Measurements from ENCODE around the gene MNAT1. TPM values are rescaled to one million over a fixed set of nuclear protein-coding genes. Genes with fewer than 3 reads are reported as not detected.
A peak's percentile ranks its signal among the peaks of the same experiment; 100 is the strongest.

Gene MNAT1
- total RNA-seq, 1 donor from 2014 or later, result 39.1 TPM

- no peak for DNase-seq (ENCODE audit: low read depth, low spot score)
- Mint-ChIP-seq H3K27me3 (ENCODE audit: low read depth) (no peaks in the 10 kb centered on the region), H3K4me3 (no peak overlapping the region)
Observed at GRCh38 chr14:60935319-60935718, 200.8 kb downstream of the MNAT1 start.

DNA sequence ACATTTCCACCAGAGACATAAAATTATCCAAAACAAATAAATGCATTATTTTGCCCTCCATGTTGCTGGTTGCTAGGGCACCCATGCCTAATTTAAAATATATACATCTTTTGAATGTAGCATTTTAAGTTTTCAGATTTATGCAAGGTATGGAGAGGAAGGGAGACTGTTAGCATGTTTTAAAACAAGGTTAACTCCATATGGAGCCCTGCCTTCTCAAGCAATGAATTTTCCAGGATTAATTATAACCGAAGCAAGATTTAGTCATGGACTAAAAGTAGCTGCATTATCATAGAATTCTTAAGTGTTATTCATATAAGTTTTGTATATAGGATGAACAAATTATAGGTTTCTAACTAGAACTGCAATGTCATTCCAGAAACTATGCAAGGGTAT lies 209.1 kb downstream of the MNAT1 start:
- DNase-seq (ENCODE audit: low read depth, low spot score), result no peak
- no peak for TF ChIP-seq CTCF (conservative IDR thresholded peaks at IDR 0.05)
- H3K27ac Mint-ChIP-seq (ENCODE audit: unreplicated experiment), result no peak overlapping the region
- no peaks in the 10 kb centered on the region for H3K27me3 Mint-ChIP-seq (ENCODE audit: low read depth)
- peaks cover 6% of the 10 kb centered on the region for H3K36me3 Mint-ChIP-seq (ENCODE audit: low read depth)
- H3K9me3 Mint-ChIP-seq, result no peaks in the 10 kb centered on the region
- H3K4me1 Mint-ChIP-seq, result peaks cover 11% of the 10 kb centered on the region
- no peak overlapping the region for H3K4me3 Mint-ChIP-seq

More at GRCh38 chr14:60935319-60935718, 200.8 kb downstream of the MNAT1 start:
- no peaks in the 10 kb centered on the region for H3K9me3 Mint-ChIP-seq
- no peak overlapping the region for H3K27ac Mint-ChIP-seq (ENCODE audit: unreplicated experiment)
- no peak for TF ChIP-seq CTCF (conservative IDR thresholded peaks at IDR 0.05)
- peaks cover 12% of the 10 kb centered on the region for H3K4me1 Mint-ChIP-seq
- peaks cover 8% of the 10 kb centered on the region for H3K36me3 Mint-ChIP-seq (ENCODE audit: low read depth)

DNA sequence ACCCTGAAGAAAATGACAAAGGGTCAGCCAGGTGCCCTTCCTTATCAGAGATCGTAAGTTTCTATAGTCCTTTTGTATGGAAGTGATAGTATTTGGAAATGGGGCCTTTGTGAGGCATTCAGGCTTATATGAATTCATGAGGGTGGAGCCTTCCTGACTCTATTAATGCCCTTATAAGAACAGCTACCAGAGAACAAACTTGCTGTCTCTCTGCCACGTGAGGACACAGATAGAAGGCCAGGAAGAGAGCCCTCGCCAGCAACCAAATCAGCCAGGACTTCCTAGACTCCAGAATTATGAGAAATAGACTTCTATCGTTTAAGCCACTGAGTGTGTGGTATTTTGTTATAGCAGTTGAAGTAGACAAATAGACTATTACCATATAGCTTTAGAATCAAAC lies 209.6 kb downstream of the MNAT1 start:
- no peaks in the 10 kb centered on the region for H3K27me3 Mint-ChIP-seq (ENCODE audit: low read depth)
- no peak for DNase-seq (ENCODE audit: low read depth, low spot score)
- peaks cover 11% of the 10 kb centered on the region for H3K4me1 Mint-ChIP-seq
- H3K4me3 Mint-ChIP-seq, result peak overlapping the region; percentile 16
- H3K9me3 Mint-ChIP-seq, result no peaks in the 10 kb centered on the region
- H3K36me3 Mint-ChIP-seq (ENCODE audit: low read depth), result peaks cover 2% of the 10 kb centered on the region
- no peak for TF ChIP-seq CTCF (conservative IDR thresholded peaks at IDR 0.05)
- no peak overlapping the region for H3K27ac Mint-ChIP-seq (ENCODE audit: unreplicated experiment)

- Mint-ChIP-seq H3K27me3 (ENCODE audit: low read depth) (no peaks in the 10 kb centered on the region), H3K36me3 (ENCODE audit: low read depth) (peaks cover 2% of the 10 kb centered on the region), H3K27ac (ENCODE audit: unreplicated experiment) (no peak overlapping the region), H3K4me3 (no peak overlapping the region), H3K4me1 (peaks cover 11% of the 10 kb centered on the region), H3K9me3 (no peaks in the 10 kb centered on the region)
- TF ChIP-seq CTCF (conservative IDR thresholded peaks at IDR 0.05), result no peak
- no peak for DNase-seq (ENCODE audit: low read depth, low spot score)
Observed at GRCh38 chr14:60945984-60946383, 211.4 kb downstream of the MNAT1 start.

DNA sequence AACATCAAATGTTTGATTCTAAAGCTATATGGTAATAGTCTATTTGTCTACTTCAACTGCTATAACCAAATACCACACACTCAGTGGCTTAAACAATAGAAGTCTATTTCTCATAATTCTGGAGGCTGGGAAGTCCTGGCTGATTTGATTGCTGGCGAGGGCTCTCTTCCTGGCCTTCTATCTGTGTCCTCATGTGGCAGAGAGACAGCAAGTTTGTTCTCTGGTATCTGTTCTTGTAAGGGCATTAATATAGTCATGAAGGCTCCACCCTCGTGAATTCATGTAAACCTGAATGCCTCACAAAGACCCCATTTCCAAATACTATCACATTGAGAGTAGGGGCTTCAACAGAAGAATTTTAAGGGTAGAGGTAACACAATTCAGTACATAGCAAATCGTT lies 212.2 kb downstream of the MNAT1 start:
- H3K27ac Mint-ChIP-seq (ENCODE audit: unreplicated experiment), result no peak overlapping the region
- DNase-seq (ENCODE audit: low read depth, low spot score), result no peak
- no peaks in the 10 kb centered on the region for H3K9me3 Mint-ChIP-seq

More for the DNA sequence above, 212.2 kb downstream of the MNAT1 start:
- H3K27me3 Mint-ChIP-seq (ENCODE audit: low read depth), result no peaks in the 10 kb centered on the region
- peaks cover 11% of the 10 kb centered on the region for H3K4me1 Mint-ChIP-seq
- no peak overlapping the region for H3K4me3 Mint-ChIP-seq
- no peak for TF ChIP-seq CTCF (conservative IDR thresholded peaks at IDR 0.05)
- H3K36me3 Mint-ChIP-seq (ENCODE audit: low read depth), result peaks cover 2% of the 10 kb centered on the region

All from neural crest cell (in vitro differentiated cells).